ENCODE data around the gene LARGE1. TPM values are rescaled to one million over a fixed set of nuclear protein-coding genes. Genes with fewer than 3 reads are reported as not detected.
"Not testable (repeated sequence)": the region's sequence is repeated elsewhere in the genome, so short reads cannot be mapped to it uniquely, and the experiment has no call there.

Gene LARGE1
- total RNA-seq, 6 experiments from 2014 or later: 12.2 to 28.3 (median 15.2) TPM

- Histone ChIP-seq H3K36me3 (no peaks in the 10 kb centered on the region), H3K4me1 (peaks cover 0 to 31% (median 14%) of the 10 kb centered on the region in 4 donors), H3K9me3 (no peaks in the 10 kb centered on the region), H3K27ac (no peak overlapping the region), H3K27me3 (no peaks in the 10 kb centered on the region), H3K4me3 (no peak overlapping the region)
- WGBS (ENCODE audit: insufficient coverage, low coverage, low lambda C conversion rate, missing lambda C conversion rate): 73% methylated on average over 3 of the region's 4 CpGs
- ATAC-seq: no peak
- DNase-seq: no peak
- intact Hi-C loops (cut with DNase I): no loop called here
- TF ChIP-seq CTCF (IDR thresholded peaks at IDR 0.05): no peak
- TF ChIP-seq POLR2A (IDR thresholded peaks at IDR 0.05): no peak
Observed at GRCh38 chr22:33380789-33381530, 539.3 kb downstream of the LARGE1 start.

- DNase-seq (peak in 1 of 3 donors; percentile 74), ATAC-seq (peak; percentile 75 to 82 (median 78))
- TF ChIP-seq CTCF (IDR thresholded peaks at IDR 0.05): no peak
- TF ChIP-seq POLR2A (IDR thresholded peaks at IDR 0.05): no peak
Observed at GRCh38 chr22:33379836-33380235, 540.4 kb downstream of the LARGE1 start.

GRCh38 chr22:33372875-33373274 lies 547.4 kb downstream of the LARGE1 start:
- DNase-seq (no peak), ATAC-seq (no peak)
- no peaks in the 10 kb centered on the region for H3K27me3 ChIP-seq
- TF ChIP-seq CTCF (IDR thresholded peaks at IDR 0.05) (no peak), POLR2A (IDR thresholded peaks at IDR 0.05) (no peak)
- no peak overlapping the region for H3K4me3 ChIP-seq
- intact Hi-C loops (cut with DNase I): no loop called here
- no peak overlapping the region for H3K27ac ChIP-seq
- no peaks in the 10 kb centered on the region for H3K9me3 ChIP-seq
- no peaks in the 10 kb centered on the region for H3K4me1 ChIP-seq
- H3K36me3 ChIP-seq: no peaks in the 10 kb centered on the region
- WGBS (ENCODE audit: insufficient coverage, low coverage, low lambda C conversion rate, missing lambda C conversion rate): 90% methylated on average over 1 of the region's 1 CpG

More at GRCh38 chr22:33379836-33380235, 540.4 kb downstream of the LARGE1 start:
- Histone ChIP-seq H3K9me3 (no peaks in the 10 kb centered on the region), H3K27me3 (no peaks in the 10 kb centered on the region), H3K27ac (peak overlapping the region in 2 of 3 donors; percentile 27 to 69), H3K4me3 (no peak overlapping the region), H3K4me1 (peaks cover 0 to 31% (median 14%) of the 10 kb centered on the region in 4 donors), H3K36me3 (no peaks in the 10 kb centered on the region)
- intact Hi-C loops (cut with DNase I): no loop called here
- 21% methylated on average over 2 of the region's 2 CpGs for WGBS (ENCODE audit: insufficient coverage, low coverage, low lambda C conversion rate, missing lambda C conversion rate)

GRCh38 chr22:33363256-33363655 lies 557.0 kb downstream of the LARGE1 start:
- H3K4me1 ChIP-seq; H3K9me3 ChIP-seq; H3K27me3 ChIP-seq; ATAC-seq; DNase-seq; H3K4me3 ChIP-seq; intact Hi-C loops (cut with DNase I); H3K27ac ChIP-seq; H3K36me3 ChIP-seq: not testable (repeated sequence)
- WGBS (ENCODE audit: insufficient coverage, low coverage, low lambda C conversion rate, missing lambda C conversion rate): 92% methylated on average over 4 of the region's 5 CpGs

- Histone ChIP-seq H3K27me3 (no peaks in the 10 kb centered on the region), H3K4me3 (no peak overlapping the region), H3K36me3 (no peaks in the 10 kb centered on the region), H3K4me1 (no peaks in the 10 kb centered on the region), H3K27ac (no peak overlapping the region), H3K9me3 (no peaks in the 10 kb centered on the region)
- TF ChIP-seq CTCF (IDR thresholded peaks at IDR 0.05): no peak
- TF ChIP-seq POLR2A (IDR thresholded peaks at IDR 0.05): no peak
- no peak for DNase-seq
- intact Hi-C loops (cut with DNase I): no loop called here
- ATAC-seq: no peak
- 81% methylated on average over 5 of the region's 5 CpGs for WGBS (ENCODE audit: insufficient coverage, low coverage, low lambda C conversion rate, missing lambda C conversion rate)
Observed at GRCh38 chr22:33362702-33363101, 557.6 kb downstream of the LARGE1 start.
